Activated CD4-positive, alpha-beta T cell treated with anti-CD3 and anti-CD28 coated beads, Interleukin-2, amount 50 U/mL, for 16 hours (primary cell): Measurements from ENCODE around the gene HMGN1.
A peak's percentile ranks its signal among the peaks of the same experiment; 100 is the strongest.

Source experiments
- DNase-seq: peaks from one replicate; pipeline ENCODE4 v3.0.0-alpha.2; 2020

The HMGN1 gene

GRCh38 chr21:39327727-39328126 lies 21.2 kb downstream of the HMGN1 start:
- no peak for DNase-seq

GRCh38 chr21:39326607-39327307 lies 22.1 kb downstream of the HMGN1 start:
- DNase-seq = no peak

- DNase-seq = no peak
These were observed 23.4 kb downstream of the HMGN1 start for GRCh38 chr21:39325458-39325857.

- DNase-seq = no peak
These were observed 27.5 kb downstream of the HMGN1 start for GRCh38 chr21:39321424-39321823.

GRCh38 chr21:39319814-39320332 lies 29.0 kb downstream of the HMGN1 start:
- no peak for DNase-seq

GRCh38 chr21:39319251-39319756 lies 29.6 kb downstream of the HMGN1 start:
- DNase-seq = no peak

GRCh38 chr21:39318091-39318959 lies 30.6 kb downstream of the HMGN1 start:
- DNase-seq = no peak

GRCh38 chr21:39317134-39318090 lies 31.5 kb downstream of the HMGN1 start:
- no peak for DNase-seq

GRCh38 chr21:39316729-39317128 lies 32.2 kb downstream of the HMGN1 start:
- DNase-seq = no peak

GRCh38 chr21:39315603-39316445 lies 33.1 kb downstream of the HMGN1 start:
- DNase-seq = peak; percentile 81

GRCh38 chr21:39314143-39315027 lies 34.5 kb downstream of the HMGN1 start:
- peak; percentile 85 for DNase-seq

GRCh38 chr21:39313571-39314142 lies 35.2 kb downstream of the HMGN1 start, which contains the start of gene BRWD1:
TSS of gene BRWD1 (minus strand) at chr21:39313632. CDS start at chr21:39313491, 141 bp downstream.
- DNase-seq = peak; percentile 70

- DNase-seq = peak; percentile 14
These were observed 35.8 kb downstream of the HMGN1 start for GRCh38 chr21:39313042-39313570.

GRCh38 chr21:39312112-39313041 lies 36.5 kb downstream of the HMGN1 start:
- peak; percentile 93 for DNase-seq

- DNase-seq = no peak
These were observed 37.7 kb downstream of the HMGN1 start for GRCh38 chr21:39311164-39311563.

GRCh38 chr21:39307466-39307865 lies 41.4 kb downstream of the HMGN1 start:
- DNase-seq = no peak

GRCh38 chr21:39300587-39300986 lies 48.3 kb downstream of the HMGN1 start:
- DNase-seq = no peak

- no peak for DNase-seq
These were observed 52.0 kb downstream of the HMGN1 start for GRCh38 chr21:39296891-39297290.
